GM13977 (cell line): ENCODE measurements around the gene FAM241B.

ENCODE experiments used
- DNase-seq: peaks from one replicate; pipeline ENCODE4 v3.0.0; 2012; ENCODE audit warnings: low spot score
- in situ Hi-C: fragments of 300-500 bp; cut with MboI; formaldehyde crosslinking; loops from one replicate; pipeline ENCODE4 v1.12.0; 2022; ENCODE audit warnings: low sequenced_read_pairs, low pct_unique_long_range_greater_than_20kb, mixed read lengths, inconsistent platforms; ENCODE audit not compliant: unreplicated experiment
- TF ChIP-seq, protein P1 (sequence below): IDR thresholded peaks from 2 replicates; pipeline ENCODE4 v1.5.1; 2012; ENCODE audit warnings: mild to moderate bottlenecking, control low read depth; ENCODE audit not compliant: insufficient read depth; ENCODE audit errors: extremely low read depth, missing control alignments

The FAM241B gene

DNA sequence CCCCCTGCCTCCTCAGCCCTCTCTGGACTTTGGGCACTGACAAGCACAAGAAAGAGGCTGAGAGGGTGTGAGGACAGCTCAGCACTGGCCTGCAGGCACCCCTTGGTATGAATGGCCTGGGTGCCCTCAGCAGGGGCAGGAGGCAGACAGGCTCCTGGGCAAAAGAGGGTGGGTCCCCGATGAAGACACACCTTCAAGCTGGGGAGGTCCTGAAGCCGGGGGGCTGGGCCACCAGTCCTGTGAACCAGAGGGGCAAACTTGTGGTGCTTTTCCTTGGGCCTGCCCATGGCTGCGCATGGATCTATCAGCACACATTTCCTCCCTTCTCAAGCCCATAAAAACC lies 22.8 kb downstream of the FAM241B start:
- DNase-seq, result no peak
- TF ChIP-seq, protein P1, sequence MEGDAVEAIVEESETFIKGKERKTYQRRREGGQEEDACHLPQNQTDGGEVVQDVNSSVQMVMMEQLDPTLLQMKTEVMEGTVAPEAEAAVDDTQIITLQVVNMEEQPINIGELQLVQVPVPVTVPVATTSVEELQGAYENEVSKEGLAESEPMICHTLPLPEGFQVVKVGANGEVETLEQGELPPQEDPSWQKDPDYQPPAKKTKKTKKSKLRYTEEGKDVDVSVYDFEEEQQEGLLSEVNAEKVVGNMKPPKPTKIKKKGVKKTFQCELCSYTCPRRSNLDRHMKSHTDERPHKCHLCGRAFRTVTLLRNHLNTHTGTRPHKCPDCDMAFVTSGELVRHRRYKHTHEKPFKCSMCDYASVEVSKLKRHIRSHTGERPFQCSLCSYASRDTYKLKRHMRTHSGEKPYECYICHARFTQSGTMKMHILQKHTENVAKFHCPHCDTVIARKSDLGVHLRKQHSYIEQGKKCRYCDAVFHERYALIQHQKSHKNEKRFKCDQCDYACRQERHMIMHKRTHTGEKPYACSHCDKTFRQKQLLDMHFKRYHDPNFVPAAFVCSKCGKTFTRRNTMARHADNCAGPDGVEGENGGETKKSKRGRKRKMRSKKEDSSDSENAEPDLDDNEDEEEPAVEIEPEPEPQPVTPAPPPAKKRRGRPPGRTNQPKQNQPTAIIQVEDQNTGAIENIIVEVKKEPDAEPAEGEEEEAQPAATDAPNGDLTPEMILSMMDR, result no peak
- in situ Hi-C loops, result no loop called here

- in situ Hi-C loops, result no loop called here
- TF ChIP-seq, protein P1, result no peak
- no peak for DNase-seq
These were observed 23.5 kb downstream of the FAM241B start for GRCh38 chr10:69653561-69653960.

- in situ Hi-C loops, result no loop called here
- TF ChIP-seq, protein P1, result no peak
- no peak for DNase-seq
These were observed 25.2 kb downstream of the FAM241B start for GRCh38 chr10:69655124-69655867.

DNA sequence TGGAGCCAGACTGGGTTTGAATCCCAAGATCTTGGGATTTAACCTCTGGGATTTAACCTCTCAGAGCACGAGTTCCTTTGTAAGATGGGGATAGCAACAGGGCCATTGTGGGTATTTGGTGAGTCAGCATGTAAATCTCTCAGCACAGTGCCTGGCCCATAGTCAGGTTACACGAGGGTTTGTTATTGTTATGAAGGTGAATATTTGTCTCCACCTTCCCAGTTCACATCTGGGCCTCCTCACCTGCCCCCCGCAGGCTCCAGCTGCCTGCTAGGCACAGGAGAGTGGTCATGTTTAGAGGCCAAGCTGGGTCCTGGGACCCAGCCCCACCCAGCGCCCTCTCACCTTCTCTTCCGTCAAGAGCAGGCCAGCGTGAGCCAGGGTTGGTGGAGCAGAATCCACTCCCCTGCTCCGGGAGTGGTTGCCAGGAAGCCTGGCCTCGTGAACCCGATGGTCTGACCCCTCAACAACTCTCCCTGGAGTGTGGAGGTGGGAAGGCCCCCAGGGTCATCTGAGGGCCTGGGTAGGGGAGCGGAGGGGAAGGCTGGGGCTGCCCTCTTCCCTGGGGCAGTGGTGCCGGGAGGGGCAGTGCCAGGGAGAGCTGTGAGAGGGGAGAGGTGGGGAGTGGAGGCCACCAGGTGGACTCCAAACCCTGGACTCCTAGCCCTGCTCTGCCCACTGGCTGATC lies 26.0 kb downstream of the FAM241B start:
- no peak for DNase-seq
- TF ChIP-seq, protein P1, result no peak
- in situ Hi-C loops, result no loop called here

- TF ChIP-seq, protein P1, result no peak
- in situ Hi-C loops, result no loop called here
- no peak for DNase-seq
These were observed 26.8 kb downstream of the FAM241B start for GRCh38 chr10:69656742-69657269.

- in situ Hi-C loops, result no loop called here
- TF ChIP-seq, protein P1, result no peak
- DNase-seq, result no peak
These were observed 27.4 kb downstream of the FAM241B start for GRCh38 chr10:69657430-69657829.
